Endothelial cell of umbilical vein (primary cell): ENCODE results near the gene DAZ3. TPM values are rescaled to one million over a fixed set of nuclear protein-coding genes. Genes with fewer than 3 reads are reported as not detected.
"Not testable (repeated sequence)": the region's sequence is repeated elsewhere in the genome, so short reads cannot be mapped to it uniquely, and the experiment has no call there.

ENCODE experiments used
- Bru-seq: library from RNA; stranded (reverse); fragments of 400-500 nt; gene quantifications from one replicate; lab custom pipeline; 2021; lab: Mats Ljungman, UMichigan
- BruChase-seq, 2 experiments: library from RNA; stranded (reverse); fragments of 400-500 nt; gene quantifications; one replicate each; lab custom pipeline; 2021; lab: Mats Ljungman, UMichigan
- BruUV-seq: library from RNA; stranded (reverse); fragments of 400-500 nt; replicated peaks from 2 replicates; lab custom pipeline; 2021; lab: Mats Ljungman, UMichigan
- CTCF ChIA-PET: fragments of 300-600, 350-600 bp; sonication (Branson Sonifier 250); formaldehyde crosslinking; loops from one replicate; lab custom pipeline; 2021; ENCODE audit warnings: antibody characterized with exemption, inconsistent platforms; lab: Charles Lee
- POLR2A ChIA-PET: fragments of 300-600, 350-600 bp; sonication (Branson Sonifier 250); formaldehyde crosslinking; loops from one replicate; lab custom pipeline; 2021; ENCODE audit warnings: antibody characterized with exemption, inconsistent platforms; lab: Charles Lee
- DNase-seq: peaks from one replicate; pipeline ENCODE4 v3.0.0-alpha.2; 2011; ENCODE audit warnings: low read depth, low spot score
- FAIRE-seq: peaks from 2 replicates; lab custom pipeline; 2011; peaks lifted over from hg19 to GRCh38; lab: Jason Lieb, UNC
- H2AFZ ChIP-seq: 2 replicates; pipeline ENCODE4 v1.6.0; 2012; ENCODE audit warnings: low read depth, low read length, control low read depth, inconsistent platforms
- H3K27ac ChIP-seq: 2 replicates; pipeline ENCODE4 v1.5.1; 2011; ENCODE audit warnings: low read depth, mild to moderate bottlenecking, control low read depth, low read length, moderate library complexity; ENCODE audit not compliant: insufficient read depth
- H3K27me3 ChIP-seq, 2 experiments: 2 replicates each; pipeline versions ENCODE4 v1.6.0 to v1.6.1; 2011; ENCODE audit warnings: low read length in 2 of 2, mixed read lengths in 1 of 2; ENCODE audit not compliant: control insufficient read depth in 2 of 2, insufficient read depth in 2 of 2
- H3K36me3 ChIP-seq, 2 experiments: 2 replicates in 1 of 2; 3 replicates in 1 of 2; pipeline ENCODE4 v1.5.1; 2011; ENCODE audit warnings: low read length in 2 of 2, mild to moderate bottlenecking in 1 of 2, moderate library complexity in 1 of 2; ENCODE audit not compliant: control insufficient read depth in 2 of 2, insufficient read depth in 2 of 2; ENCODE audit errors: extremely low read depth in 1 of 2
- H3K4me1 ChIP-seq: 3 replicates; pipeline ENCODE4 v1.5.1; 2011; ENCODE audit warnings: mild to moderate bottlenecking, low read length; ENCODE audit not compliant: control insufficient read depth, insufficient read depth; ENCODE audit errors: extremely low read depth
- H3K4me2 ChIP-seq: 2 replicates; pipeline ENCODE4 v1.6.1; 2011; ENCODE audit warnings: low read length, control low read depth, mixed read lengths; ENCODE audit not compliant: insufficient read depth
- H3K4me3 ChIP-seq, 3 experiments: fragments of 200-600 bp in 1 of 3; sonication (generic), shearing (Covaris generic) in 1 of 3; replicated peaks in 1 of 3; 2 replicates each; pipeline ENCODE4 v1.5.1; 2011 to 2016; ENCODE audit warnings: control low read depth in 3 of 3, low read length in 3 of 3, mild to moderate bottlenecking in 2 of 3, inconsistent platforms in 1 of 3, low read depth in 1 of 3, moderate library complexity in 1 of 3; ENCODE audit not compliant: insufficient read depth in 1 of 3
- H3K79me2 ChIP-seq: 2 replicates; pipeline ENCODE4 v1.6.0; 2012; ENCODE audit warnings: low read length, inconsistent platforms; ENCODE audit not compliant: control insufficient read depth, insufficient read depth
- H3K9ac ChIP-seq: replicated peaks from 2 replicates; pipeline ENCODE3; 2011; ENCODE audit warnings: low read length, control low read depth; ENCODE audit not compliant: insufficient read depth; ENCODE audit errors: extremely low read depth
- H3K9me1 ChIP-seq: replicated peaks from 3 replicates; pipeline ENCODE4 v1.6.0; 2011; ENCODE audit warnings: mild to moderate bottlenecking, low read length; ENCODE audit not compliant: control insufficient read depth, insufficient read depth; ENCODE audit errors: extremely low read depth
- H3K9me3 ChIP-seq: replicated peaks from 2 replicates; pipeline ENCODE4 v1.5.1; 2012; ENCODE audit warnings: low read length, inconsistent platforms; ENCODE audit not compliant: control insufficient read depth, insufficient read depth
- H4K20me1 ChIP-seq: replicated peaks from 2 replicates; pipeline ENCODE3; 2011; ENCODE audit warnings: mild to moderate bottlenecking, low read length; ENCODE audit not compliant: control insufficient read depth, insufficient read depth; ENCODE audit errors: extremely low read depth
- dilution Hi-C: fragments of 300-500 bp; cut with MboI; formaldehyde crosslinking; loops from one replicate; pipeline ENCODE4 v1.15.0; 2019; ENCODE audit warnings: low sequenced_read_pairs; ENCODE audit not compliant: extremely low pct_ligation_motif_present
- intact Hi-C: fragments of 100-400 bp; cut with micrococcal nuclease; formaldehyde crosslinking; loops from one replicate; pipeline ENCODE4 v1.10.0; 2022
- long read RNA-seq: library from polyadenylated mRNA; stranded (forward); transcript quantifications from one replicate; pipeline ENCODE4 v2.0.0, GENCODE V29; 2021
- polyA minus RNA-seq, 3 experiments: library from RNA; depleted of rRNA, polyadenylated mRNA; stranded (reverse); fragments of >200 nt; gene quantifications; 1 replicate in 1 of 3; 2 replicates in 2 of 3; pipeline ENCODE4 v1.2.3, GENCODE V29; 2011
- polyA plus RNA-seq, 4 experiments: library from polyadenylated mRNA; depleted of rRNA in 3 of 4; stranded (reverse) in 3 of 4; unstranded in 1 of 4; fragments of >200 nt; gene quantifications; 2 replicates each; pipeline versions ENCODE4 v1.2.1 to v1.2.3, GENCODE V29; 2011 to 2012; ENCODE audit warnings: missing spikeins in 1 of 4
- total RNA-seq: library from RNA; stranded (reverse); gene quantifications from 2 replicates; pipeline ENCODE4 v1.2.3, GENCODE V29; 2021

The DAZ3 gene, protein sequence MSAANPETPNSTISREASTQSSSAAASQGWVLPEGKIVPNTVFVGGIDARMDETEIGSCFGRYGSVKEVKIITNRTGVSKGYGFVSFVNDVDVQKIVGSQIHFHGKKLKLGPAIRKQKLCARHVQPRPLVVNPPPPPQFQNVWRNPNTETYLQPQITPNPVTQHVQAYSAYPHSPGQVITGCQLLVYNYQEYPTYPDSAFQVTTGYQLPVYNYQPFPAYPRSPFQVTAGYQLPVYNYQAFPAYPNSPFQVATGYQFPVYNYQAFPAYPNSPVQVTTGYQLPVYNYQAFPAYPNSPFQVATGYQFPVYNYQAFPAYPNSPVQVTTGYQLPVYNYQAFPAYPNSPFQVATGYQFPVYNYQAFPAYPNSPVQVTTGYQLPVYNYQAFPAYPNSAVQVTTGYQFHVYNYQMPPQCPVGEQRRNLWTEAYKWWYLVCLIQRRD
- total RNA-seq (not detected in 2 replicates), polyA plus RNA-seq (not detected in 2 replicates), polyA minus RNA-seq (not detected in 2 replicates), Bru-seq, nascent RNA (not detected), BruChase-seq, experiment 1, labeled RNA remaining after a 6-hour chase (not detected), BruChase-seq, experiment 2, labeled RNA remaining after a 2-hour chase (not detected)
- not detected in 2 replicates for polyA plus RNA-seq (2011; cell fraction: cytosol; rRNA removed)
- not detected in 2 replicates for polyA plus RNA-seq (2011; cell fraction: nucleus; rRNA removed)
- polyA plus RNA-seq (2012), result not detected in 2 replicates
- polyA minus RNA-seq (2011; cell fraction: cytosol; rRNA and poly(A)+ RNA removed), result not detected
- not detected in 2 replicates for polyA minus RNA-seq (2011; cell fraction: nucleus; rRNA and poly(A)+ RNA removed)
- long read RNA-seq, result 0 reads

DNA sequence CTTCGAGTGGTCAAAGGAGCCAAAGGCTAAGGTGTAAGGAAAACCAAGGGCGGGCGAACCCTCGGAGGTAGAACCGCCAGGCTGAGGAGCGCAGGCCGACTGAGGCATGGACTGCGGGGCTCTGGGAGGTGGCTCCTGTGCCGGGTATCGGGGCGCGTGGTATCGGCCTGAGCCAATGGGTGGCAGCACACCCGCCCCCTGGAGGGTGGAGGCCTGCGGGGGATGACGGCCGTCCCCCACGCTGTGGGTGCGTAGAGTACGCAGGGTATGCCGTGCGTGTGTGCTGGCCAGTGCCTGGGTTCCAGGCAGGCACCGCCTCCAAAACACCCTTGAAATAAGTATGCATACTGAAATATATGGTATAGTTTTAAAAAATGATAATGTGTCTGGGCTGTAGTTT is at the start of gene DAZ3:
DAZ3 (minus strand) TSS at position 101 of the 400 bp plus-strand sequence. CDS start 208 bp downstream, outside the sequence.
- H3K4me3 ChIP-seq, intact Hi-C loops, POLR2A ChIA-PET, H3K9me3 ChIP-seq, H3K79me2 ChIP-seq, H3K4me2 ChIP-seq, H3K9me1 ChIP-seq, H3K9ac ChIP-seq, H3K4me1 ChIP-seq, H3K36me3 ChIP-seq, BruUV-seq, CTCF ChIA-PET, DNase-seq, H3K27me3 ChIP-seq, H4K20me1 ChIP-seq, FAIRE-seq, dilution Hi-C loops, H3K27ac ChIP-seq, H2AFZ ChIP-seq: not testable (repeated sequence)

DNA sequence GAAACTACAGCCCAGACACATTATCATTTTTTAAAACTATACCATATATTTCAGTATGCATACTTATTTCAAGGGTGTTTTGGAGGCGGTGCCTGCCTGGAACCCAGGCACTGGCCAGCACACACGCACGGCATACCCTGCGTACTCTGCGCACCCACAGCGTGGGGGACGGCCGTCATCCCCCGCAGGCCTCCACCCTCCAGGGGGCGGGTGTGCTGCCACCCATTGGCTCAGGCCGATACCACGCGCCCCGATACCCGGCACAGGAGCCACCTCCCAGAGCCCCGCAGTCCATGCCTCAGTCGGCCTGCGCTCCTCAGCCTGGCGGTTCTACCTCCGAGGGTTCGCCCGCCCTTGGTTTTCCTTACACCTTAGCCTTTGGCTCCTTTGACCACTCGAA is 20.4 kb upstream of the DAZ3 start, which contains the start of gene DAZ4:
DAZ4 (plus strand) TSS at position 301 of the 400 bp plus-strand sequence. CDS start 208 bp downstream, outside the sequence.
- CTCF ChIA-PET, H3K9me1 ChIP-seq, dilution Hi-C loops, H4K20me1 ChIP-seq, H3K4me1 ChIP-seq, H2AFZ ChIP-seq, BruUV-seq, H3K79me2 ChIP-seq, H3K27me3 ChIP-seq, H3K4me2 ChIP-seq, H3K9ac ChIP-seq, H3K9me3 ChIP-seq, POLR2A ChIA-PET, H3K4me3 ChIP-seq, intact Hi-C loops, H3K27ac ChIP-seq, H3K36me3 ChIP-seq, DNase-seq, FAIRE-seq: not testable (repeated sequence)

DNA sequence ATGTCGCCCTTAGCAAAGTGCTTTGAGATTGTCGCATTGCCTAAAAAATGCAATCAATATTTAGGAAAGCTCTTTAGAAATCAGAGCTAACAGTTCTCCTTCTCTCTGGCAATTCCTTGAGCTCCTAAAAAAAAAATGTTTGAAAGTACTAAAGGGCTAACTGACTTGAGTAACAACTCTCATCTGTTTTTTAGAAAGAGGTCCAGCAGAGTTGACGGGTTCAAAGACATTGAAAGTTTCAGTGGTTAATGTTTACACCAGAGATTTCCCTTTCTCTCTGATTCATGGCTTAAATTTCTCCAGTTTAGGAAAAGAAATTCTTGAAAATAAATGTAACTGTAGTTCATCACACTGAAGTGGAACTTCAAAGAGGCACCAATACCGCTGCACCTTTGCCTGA is 11.9 kb upstream of the DAZ3 start:
- BruUV-seq, intact Hi-C loops, H3K4me2 ChIP-seq, H3K36me3 ChIP-seq, H4K20me1 ChIP-seq, H3K9ac ChIP-seq, H3K9me1 ChIP-seq, CTCF ChIA-PET, H3K9me3 ChIP-seq, POLR2A ChIA-PET, FAIRE-seq, dilution Hi-C loops, H3K27me3 ChIP-seq, H3K79me2 ChIP-seq, H2AFZ ChIP-seq, H3K4me3 ChIP-seq, H3K27ac ChIP-seq, DNase-seq, H3K4me1 ChIP-seq: not testable (repeated sequence)
